CD4-positive, alpha-beta memory T cell (primary cell): ENCODE results near the gene CKB. TPM values are rescaled to one million over a fixed set of nuclear protein-coding genes. Genes with fewer than 3 reads are reported as not detected.

Experiments
- CTCF ChIA-PET: fragments of 350-600 bp; sonication (Branson Sonifier 250); formaldehyde crosslinking; loops from one replicate; lab custom pipeline; 2021; ENCODE audit warnings: inconsistent platforms; ENCODE audit not compliant: partially characterized antibody; lab: Charles Lee
- POLR2A ChIA-PET: fragments of 350-600 bp; sonication (Branson Sonifier 250); formaldehyde crosslinking; loops from one replicate; lab custom pipeline; 2021; ENCODE audit not compliant: partially characterized antibody; lab: Charles Lee
- DNase-seq, 5 donors: peaks; one replicate each; pipeline versions ENCODE4 v3.0.0 to v3.0.0-alpha.2; 2020 to 2022; ENCODE audit warnings: mixed read lengths in 1 of 5
- H3K27ac ChIP-seq: one replicate; pipeline ENCODE4 v1.7.0; 2013; ENCODE audit warnings: low read depth, low read length
- H3K27me3 ChIP-seq: 2 replicates; pipeline ENCODE4 v1.7.0; 2013; ENCODE audit warnings: mild to moderate bottlenecking, low read length, moderate library complexity; ENCODE audit not compliant: insufficient read depth
- H3K36me3 ChIP-seq: 2 replicates; pipeline ENCODE4 v1.7.0; 2013; ENCODE audit warnings: mild to moderate bottlenecking, low read length, moderate library complexity; ENCODE audit not compliant: insufficient read depth
- H3K4me1 ChIP-seq: 2 replicates; pipeline ENCODE4 v1.7.0; 2013; ENCODE audit warnings: mild to moderate bottlenecking, low read length, moderate library complexity; ENCODE audit not compliant: insufficient read depth
- H3K4me3 ChIP-seq, 2 donors: one replicate each; pipeline ENCODE4 v1.7.0; 2013; ENCODE audit warnings: low read length in 2 of 2, mild to moderate bottlenecking in 1 of 2
- H3K9me3 ChIP-seq, 2 donors: one replicate each; pipeline ENCODE4 v1.7.0; 2013; ENCODE audit warnings: low read length in 2 of 2, control low read depth in 1 of 2; ENCODE audit not compliant: control insufficient read depth in 1 of 2
- H3K27ac Mint-ChIP-seq, 7 donors: one replicate each; pipeline ENCODE4 v1.8.0; 2020 to 2021; ENCODE audit warnings: mixed read lengths in 7 of 7, mild to moderate bottlenecking in 6 of 7, inconsistent platforms in 3 of 7, moderate library complexity in 3 of 7
- H3K27me3 Mint-ChIP-seq, 2 donors: one replicate each; pipeline ENCODE4 v1.8.0; 2020 to 2021; ENCODE audit warnings: mixed read lengths in 2 of 2
- H3K36me3 Mint-ChIP-seq, 2 donors: one replicate each; pipeline ENCODE4 v1.8.0; 2020 to 2021; ENCODE audit warnings: mixed read lengths in 2 of 2, inconsistent platforms in 1 of 2, mild to moderate bottlenecking in 1 of 2
- H3K4me1 Mint-ChIP-seq, 4 donors: one replicate each; pipeline ENCODE4 v1.8.0; 2020 to 2021; ENCODE audit warnings: mixed read lengths in 4 of 4, mild to moderate bottlenecking in 1 of 4
- H3K4me3 Mint-ChIP-seq, 8 donors: one replicate each; pipeline ENCODE4 v1.8.0; 2020 to 2021; ENCODE audit warnings: mixed read lengths in 8 of 8, mild to moderate bottlenecking in 7 of 8, moderate library complexity in 6 of 8, inconsistent platforms in 3 of 8
- H3K9me3 Mint-ChIP-seq, 8 donors: one replicate each; pipeline ENCODE4 v1.8.0; 2020 to 2021; ENCODE audit warnings: mixed read lengths in 8 of 8, mild to moderate bottlenecking in 5 of 8, inconsistent platforms in 3 of 8, moderate library complexity in 1 of 8
- intact Hi-C: fragments of 100-400 bp; cut with micrococcal nuclease; formaldehyde crosslinking; loops from one replicate; pipeline ENCODE4 v1.15.1; 2023
- polyA plus RNA-seq, 2 donors: library from polyadenylated mRNA; unstranded; fragments of 300-500 nt; fragmentation: Illumina TruSeq; gene quantifications; one replicate each; pipeline ENCODE4 v1.2.3, GENCODE V29; 2021
- total RNA-seq, 2 experiments: library from RNA; stranded (reverse); gene quantifications; one replicate each; pipeline ENCODE4 v1.2.3, GENCODE V29; 2021

The CKB gene
- total and polyA plus RNA-seq, 4 experiments from 2014 or later: 2.0 to 3.0 (median 2.5) TPM

- peaks cover 0 to 21% (median 8%) of the 10 kb centered on the region in 4 donors for H3K4me1 Mint-ChIP-seq
- peak; percentile 59 to 76 (median 63) for DNase-seq
- H3K9me3 Mint-ChIP-seq: peaks cover 0 to 1% (median 0%) of the 10 kb centered on the region in 8 donors
- H3K36me3 Mint-ChIP-seq: peaks cover 0 to 1% of the 10 kb centered on the region in 2 donors
- Histone ChIP-seq H3K36me3 (no peaks in the 10 kb centered on the region), H3K4me1 (peaks cover 22% of the 10 kb centered on the region), H3K27ac (no peak overlapping the region), H3K4me3 (peak overlapping the region in 1 of 2 donors; percentile 52), H3K27me3 (no peaks in the 10 kb centered on the region), H3K9me3 (no peaks in the 10 kb centered on the region)
- ChIA-PET POLR2A (interaction anchor here (0.7 to 2.5 kb wide), 6 partner anchors 9 to 187 kb away, joined by 3 to 17 read pairs (median 4); partner anchors contain the start of genes BAG5, COA8, EIF5 and TRMT61A), CTCF (interaction anchor here (0.7 to 7.2 kb wide), 10 partner anchors 10 to 43 kb away, joined by 3 to 78 read pairs (median 4); partner anchors contain the start of genes BAG5 and COA8)
- no peak overlapping the region for H3K27ac Mint-ChIP-seq
- peaks cover 3% of the 10 kb centered on the region in 2 donors for H3K27me3 Mint-ChIP-seq
- intact Hi-C loops: loop anchor here (1.0 kb wide), 1 partner anchor 8 kb away; the partner anchor contains the start of gene TRMT61A
- peak overlapping the region; percentile 39 to 77 (median 66) for H3K4me3 Mint-ChIP-seq
Measured at GRCh38 chr14:103520657-103521437, 1.8 kb downstream of the CKB start.

GRCh38 chr14:103520269-103520656 lies 2.4 kb downstream of the CKB start:
- ChIA-PET CTCF (interaction anchor here (1.0 to 7.2 kb wide), 5 partner anchors 10 to 31 kb away, joined by 3 to 78 read pairs (median 6); no protein-coding TSS in a partner anchor), POLR2A (interaction anchor here (0.8 to 2.4 kb wide), 2 partner anchors 10 to 186 kb away, joined by 3 to 17 read pairs; partner anchors contain the start of gene TRMT61A)
- intact Hi-C loops: no loop called here
- no peak overlapping the region for H3K27ac Mint-ChIP-seq
- no peak for DNase-seq
- peaks cover 0 to 1% of the 10 kb centered on the region in 2 donors for H3K36me3 Mint-ChIP-seq
- peaks cover 22% of the 10 kb centered on the region for H3K4me1 ChIP-seq
- peaks cover 3% of the 10 kb centered on the region in 2 donors for H3K27me3 Mint-ChIP-seq
- no peak overlapping the region for H3K4me3 ChIP-seq
- H3K9me3 Mint-ChIP-seq: peaks cover 0 to 1% (median 0%) of the 10 kb centered on the region in 8 donors
- no peaks in the 10 kb centered on the region for H3K36me3 ChIP-seq
- H3K4me1 Mint-ChIP-seq: peaks cover 0 to 21% (median 8%) of the 10 kb centered on the region in 4 donors
- no peak overlapping the region for H3K27ac ChIP-seq
- peak overlapping the region in 7 of 8 donors; percentile 25 to 77 (median 66) for H3K4me3 Mint-ChIP-seq
- H3K9me3 ChIP-seq: no peaks in the 10 kb centered on the region
- H3K27me3 ChIP-seq: no peaks in the 10 kb centered on the region

- intact Hi-C loops: no loop called here
- peak overlapping the region; percentile 49 to 81 (median 66) for H3K4me3 Mint-ChIP-seq
- H3K9me3 ChIP-seq: no peaks in the 10 kb centered on the region
- peak overlapping the region in 1 of 7 donors; percentile 52 for H3K27ac Mint-ChIP-seq
- DNase-seq: no peak
- H3K9me3 Mint-ChIP-seq: peaks cover 0 to 1% (median 0%) of the 10 kb centered on the region in 8 donors
- peaks cover 0 to 1% of the 10 kb centered on the region in 2 donors for H3K36me3 Mint-ChIP-seq
- no peaks in the 10 kb centered on the region for H3K36me3 ChIP-seq
- H3K27me3 ChIP-seq: no peaks in the 10 kb centered on the region
- no peak overlapping the region for H3K4me3 ChIP-seq
- H3K4me1 ChIP-seq: peaks cover 22% of the 10 kb centered on the region
- POLR2A ChIA-PET: interaction anchor here (1.5 kb wide), 1 partner anchor 9 kb away, joined by 8 read pairs; the partner anchor contains the start of gene TRMT61A
- CTCF ChIA-PET: interaction anchor here (1.4 to 7.2 kb wide), 4 partner anchors 9 to 39 kb away, joined by 6 to 78 read pairs (median 10); partner anchors contain the start of gene TRMT61A
- H3K27ac ChIP-seq: no peak overlapping the region
- H3K27me3 Mint-ChIP-seq: peaks cover 3% of the 10 kb centered on the region in 2 donors
- peaks cover 0 to 21% (median 8%) of the 10 kb centered on the region in 4 donors for H3K4me1 Mint-ChIP-seq
Measured at GRCh38 chr14:103519837-103520212, 2.8 kb downstream of the CKB start.

GRCh38 chr14:103519043-103519836 lies 3.4 kb downstream of the CKB start:
- Mint-ChIP-seq H3K9me3 (peaks cover 0 to 1% (median 0%) of the 10 kb centered on the region in 8 donors), H3K4me3 (peak overlapping the region in 7 of 8 donors; percentile 36 to 81 (median 69)), H3K27me3 (peaks cover 3% of the 10 kb centered on the region in 2 donors), H3K4me1 (peaks cover 2 to 20% (median 11%) of the 10 kb centered on the region in 4 donors), H3K36me3 (peaks cover 0 to 1% of the 10 kb centered on the region in 2 donors), H3K27ac (peak overlapping the region in 6 of 7 donors; percentile 30 to 80 (median 68))
- POLR2A ChIA-PET: interaction anchor here (0.8 to 1.5 kb wide), 4 partner anchors 9 to 43 kb away, joined by 3 to 8 read pairs (median 3); partner anchors contain the start of genes BAG5, COA8 and TRMT61A
- Histone ChIP-seq H3K4me1 (peaks cover 22% of the 10 kb centered on the region), H3K27ac (no peak overlapping the region), H3K36me3 (no peaks in the 10 kb centered on the region), H3K4me3 (no peak overlapping the region), H3K9me3 (no peaks in the 10 kb centered on the region), H3K27me3 (no peaks in the 10 kb centered on the region)
- no peak for DNase-seq
- intact Hi-C loops: no loop called here
- CTCF ChIA-PET: interaction anchor here (0.6 to 7.2 kb wide), 15 partner anchors 8 to 401 kb away, joined by 3 to 78 read pairs (median 4); partner anchors contain the start of genes COA8 and TRMT61A

GRCh38 chr14:103518422-103519042 lies 4.1 kb downstream of the CKB start:
- Mint-ChIP-seq H3K4me1 (peaks cover 2 to 17% (median 7%) of the 10 kb centered on the region in 4 donors), H3K36me3 (peaks cover 0 to 1% of the 10 kb centered on the region in 2 donors), H3K27me3 (peaks cover under 1 to 3% of the 10 kb centered on the region in 2 donors), H3K27ac (peak overlapping the region in 1 of 7 donors; percentile 52), H3K4me3 (peak overlapping the region in 1 of 8 donors; percentile 35), H3K9me3 (peaks cover 0 to 1% (median 0%) of the 10 kb centered on the region in 8 donors)
- intact Hi-C loops: loop anchor here (1.0 kb wide), 1 partner anchor 28 kb away; no protein-coding TSS in a partner anchor
- no peak overlapping the region for H3K27ac ChIP-seq
- peak in 4 of 5 donors; percentile 43 to 59 (median 49) for DNase-seq
- ChIA-PET POLR2A (interaction anchor here (0.8 to 1.5 kb wide), 4 partner anchors 10 to 44 kb away, joined by 3 to 8 read pairs (median 3); partner anchors contain the start of genes BAG5, COA8 and TRMT61A), CTCF (interaction anchor here (0.6 to 7.2 kb wide), 16 partner anchors 9 to 402 kb away, joined by 3 to 78 read pairs (median 4); partner anchors contain the start of genes COA8 and TRMT61A)
- no peaks in the 10 kb centered on the region for H3K9me3 ChIP-seq
- no peaks in the 10 kb centered on the region for H3K36me3 ChIP-seq
- no peak overlapping the region for H3K4me3 ChIP-seq
- H3K4me1 ChIP-seq: peaks cover 22% of the 10 kb centered on the region
- no peaks in the 10 kb centered on the region for H3K27me3 ChIP-seq
